NCI-H2227 (cell line): ENCODE data around the gene TMEM129.
A peak's percentile ranks its signal among the peaks of the same experiment; 100 is the strongest.
"Not testable (repeated sequence)": the region's sequence is repeated elsewhere in the genome, so short reads cannot be mapped to it uniquely, and the experiment has no call there.

Source experiments
- DNase-seq: peaks from one replicate; lab custom pipeline; 2025; ENCODE audit not compliant: unreplicated experiment; lab: John Stamatoyannopoulos, UW

Gene TMEM129

GRCh38 chr4:1701671-1702070 is 19.5 kb downstream of the TMEM129 start:
- not testable (repeated sequence) for DNase-seq

DNA sequence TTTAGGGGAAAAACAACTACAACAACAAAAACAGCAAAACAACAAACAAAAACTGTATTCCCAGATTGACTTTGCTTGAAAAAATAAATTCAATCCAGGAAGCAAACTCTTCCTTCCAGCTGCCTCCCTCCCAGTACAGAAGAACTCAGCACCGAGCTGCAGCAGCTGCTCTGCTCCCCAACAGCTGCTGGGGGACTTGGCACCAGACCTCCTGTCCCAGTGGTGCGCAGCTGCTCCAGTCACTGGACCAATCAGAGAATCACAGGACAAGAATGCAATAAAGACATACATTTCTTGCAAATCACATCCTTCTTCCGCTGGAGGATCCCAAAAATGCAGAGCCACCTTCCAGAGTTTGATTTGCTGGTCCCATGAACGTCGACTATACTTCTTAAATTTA is 25.2 kb downstream of the TMEM129 start:
- DNase-seq = no peak

- DNase-seq = peak; percentile 81
Measured at GRCh38 chr4:1693131-1693896, 27.8 kb downstream of the TMEM129 start.

- DNase-seq = no peak
Measured at GRCh38 chr4:1691737-1692373, 29.3 kb downstream of the TMEM129 start.

DNA sequence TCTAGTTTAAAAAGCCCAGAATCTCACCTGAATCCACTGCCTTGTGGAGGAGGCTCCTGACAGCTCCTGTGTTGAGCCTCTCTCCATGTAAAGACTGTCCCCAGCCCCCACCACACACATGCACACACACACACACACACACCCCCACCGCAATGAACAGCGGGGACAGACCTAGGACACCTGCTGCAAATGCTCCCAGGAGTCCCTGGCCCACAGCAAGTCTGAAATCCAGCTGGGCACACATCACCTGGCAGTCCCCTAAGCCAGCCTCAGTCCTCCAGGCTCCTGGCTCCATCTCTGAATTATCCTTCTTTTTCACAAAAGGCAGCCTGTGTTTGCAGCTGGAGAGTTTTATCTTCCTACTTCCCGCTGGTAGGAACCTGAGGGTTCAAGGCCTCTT is 30.4 kb downstream of the TMEM129 start:
- DNase-seq = no peak

DNA sequence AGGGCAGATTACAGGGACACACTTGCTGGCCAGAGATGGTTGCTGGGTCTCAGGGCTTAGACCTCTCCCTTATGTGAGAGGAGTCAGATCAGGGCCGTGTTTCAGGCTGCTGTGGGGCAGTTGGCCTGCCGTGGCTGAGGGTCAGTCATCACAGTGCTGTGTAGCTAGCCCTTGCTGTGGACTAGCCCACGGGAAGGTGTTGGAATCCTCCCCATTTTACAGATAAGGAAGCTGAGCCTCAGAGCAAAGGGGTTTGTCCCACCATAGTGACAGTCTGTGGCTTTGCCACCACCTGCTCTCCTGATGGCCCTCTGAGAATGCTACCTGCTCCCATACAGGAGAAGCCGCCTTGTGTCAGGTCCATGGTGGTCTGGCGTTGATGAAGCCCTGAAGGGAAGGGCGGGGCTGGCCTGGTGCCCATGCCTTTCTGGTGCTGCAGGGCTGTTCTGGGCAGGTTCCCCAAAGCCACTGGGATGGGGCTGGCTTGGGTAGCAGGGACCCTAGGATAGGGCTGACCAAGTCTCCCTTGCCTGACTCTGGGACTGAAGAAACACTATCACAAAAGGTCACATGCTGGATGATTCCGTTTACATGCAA is 34.6 kb downstream of the TMEM129 start:
- no peak for DNase-seq

- no peak for DNase-seq
Measured at GRCh38 chr4:1685235-1686150, 35.6 kb downstream of the TMEM129 start.

- no peak for DNase-seq
Measured at GRCh38 chr4:1684506-1685234, 36.5 kb downstream of the TMEM129 start.

DNA sequence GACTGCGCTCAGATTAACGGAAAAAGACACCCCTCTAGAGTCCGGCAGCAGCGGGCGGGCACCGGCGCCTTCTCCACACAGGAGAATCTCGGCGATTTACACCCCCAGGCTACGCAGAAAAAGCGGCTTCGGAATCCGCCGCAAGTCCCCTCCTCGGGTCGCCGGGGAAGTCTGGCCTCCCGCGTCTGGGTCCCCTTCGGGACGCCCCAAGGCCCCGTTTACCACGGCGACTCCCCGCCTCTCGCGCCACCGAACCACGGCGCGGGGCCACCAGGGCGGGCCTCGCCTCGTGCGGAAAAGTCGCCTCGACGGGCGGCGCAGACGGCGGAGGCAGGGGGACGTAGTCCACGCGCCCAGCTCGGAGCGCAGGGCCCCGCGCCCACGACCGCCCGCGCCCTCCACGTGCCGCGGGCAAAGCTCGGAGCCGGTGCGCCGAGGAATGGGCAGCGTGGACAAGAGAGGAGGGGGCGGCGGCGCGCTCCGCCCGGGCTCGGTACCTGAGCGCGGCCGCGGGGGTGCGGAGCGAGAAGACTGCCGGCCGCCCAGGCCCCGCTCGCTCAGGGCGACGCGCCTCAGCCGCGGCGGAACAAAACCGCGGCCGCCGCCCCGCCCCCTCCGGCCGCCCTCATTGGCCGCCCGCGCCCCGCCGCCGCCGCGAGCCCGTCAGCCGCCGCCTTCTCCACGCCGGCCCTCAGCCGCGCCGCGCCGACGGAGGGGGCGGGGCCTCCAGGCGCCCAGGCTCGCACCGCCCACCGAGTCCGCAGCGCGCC is 37.2 kb downstream of the TMEM129 start, which contains the start of gene FAM53A:
FAM53A (minus strand) TSS at position 578 of the 770 bp plus-strand sequence. CDS start 15,572 bp downstream, outside the sequence.
- peak; percentile 89 for DNase-seq

- DNase-seq = no peak
Measured at GRCh38 chr4:1683261-1683735, 37.8 kb downstream of the TMEM129 start.

DNA sequence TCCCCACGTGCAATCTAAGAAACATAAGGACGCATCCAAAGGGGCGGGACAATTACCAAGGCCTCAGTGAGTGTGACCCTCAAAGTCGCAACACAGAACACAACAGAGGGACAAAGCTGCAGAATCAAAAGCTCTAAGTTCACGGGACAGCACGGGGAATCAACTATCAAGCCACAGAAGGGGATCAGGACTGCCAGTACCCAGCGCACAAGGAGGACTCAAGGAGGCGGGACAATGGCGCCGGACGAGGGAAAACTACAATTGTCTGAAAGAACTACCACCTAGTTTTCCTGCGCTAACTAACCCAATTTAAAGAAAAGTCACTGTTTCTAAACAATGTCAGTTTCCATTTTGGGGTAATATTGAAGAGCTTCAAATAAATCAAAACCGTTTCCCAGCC is 38.3 kb downstream of the TMEM129 start:
- DNase-seq = no peak

GRCh38 chr4:1678244-1678643 is 42.9 kb downstream of the TMEM129 start:
- DNase-seq = no peak

DNA sequence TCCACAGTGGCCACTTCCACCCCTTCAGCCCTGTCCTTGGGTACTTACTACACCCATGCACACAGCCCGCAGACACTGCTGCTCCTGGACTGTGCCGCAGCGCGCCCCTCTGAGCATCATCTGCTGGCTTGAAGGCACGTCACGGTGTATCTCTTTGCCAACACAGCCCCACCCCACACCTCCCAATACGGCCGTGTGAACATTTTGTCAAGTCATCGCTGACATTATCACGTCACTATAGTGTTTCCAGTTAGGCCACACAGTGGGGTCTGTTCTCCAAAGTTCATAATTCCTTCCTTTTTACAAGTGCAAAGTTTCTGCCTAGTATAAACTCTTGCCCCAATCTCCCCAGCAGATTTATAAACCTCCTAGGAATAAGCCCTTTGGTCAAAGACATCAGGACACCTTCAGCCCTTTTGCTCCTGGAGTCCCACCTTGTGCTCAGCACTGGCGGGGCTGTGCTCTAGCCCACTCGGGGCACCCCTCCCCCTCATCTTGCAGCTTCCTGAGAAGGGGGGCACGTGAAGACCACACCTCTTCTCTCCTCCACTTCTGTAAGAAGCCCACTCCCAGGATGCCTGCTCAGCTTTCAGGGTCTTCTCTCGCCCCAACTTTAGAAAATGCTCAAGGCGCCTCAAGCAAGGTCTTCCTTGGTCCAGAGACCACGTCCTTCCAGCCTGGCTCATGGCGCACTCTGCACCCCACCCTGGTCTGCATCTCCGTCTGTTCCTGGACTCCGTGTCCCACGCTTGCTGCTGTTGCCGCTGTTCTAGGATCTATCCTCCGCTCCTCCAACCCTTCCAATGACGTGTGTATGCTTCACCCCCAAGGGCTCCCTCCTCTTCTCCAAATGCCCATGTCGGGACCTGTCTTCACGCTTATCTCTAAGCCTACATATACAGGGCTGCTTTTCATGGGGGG is 44.3 kb downstream of the TMEM129 start:
- no peak for DNase-seq

DNA sequence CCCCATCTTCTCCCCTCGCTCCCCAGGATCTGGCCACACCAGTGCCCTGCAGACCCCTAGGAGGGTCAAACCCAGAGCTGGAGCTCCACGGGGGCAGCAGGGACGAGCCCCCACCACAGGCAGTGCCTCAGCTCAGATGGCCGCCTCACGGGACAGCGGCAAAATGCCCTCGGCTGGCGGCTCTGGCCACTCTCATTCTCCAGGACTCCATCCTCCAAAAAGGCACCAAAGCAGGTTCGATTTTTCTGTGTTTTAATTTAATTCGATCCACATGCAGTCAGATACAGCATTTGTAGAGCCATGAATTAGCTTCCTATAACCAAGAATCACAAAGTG is 45.4 kb downstream of the TMEM129 start:
- no peak for DNase-seq

DNA sequence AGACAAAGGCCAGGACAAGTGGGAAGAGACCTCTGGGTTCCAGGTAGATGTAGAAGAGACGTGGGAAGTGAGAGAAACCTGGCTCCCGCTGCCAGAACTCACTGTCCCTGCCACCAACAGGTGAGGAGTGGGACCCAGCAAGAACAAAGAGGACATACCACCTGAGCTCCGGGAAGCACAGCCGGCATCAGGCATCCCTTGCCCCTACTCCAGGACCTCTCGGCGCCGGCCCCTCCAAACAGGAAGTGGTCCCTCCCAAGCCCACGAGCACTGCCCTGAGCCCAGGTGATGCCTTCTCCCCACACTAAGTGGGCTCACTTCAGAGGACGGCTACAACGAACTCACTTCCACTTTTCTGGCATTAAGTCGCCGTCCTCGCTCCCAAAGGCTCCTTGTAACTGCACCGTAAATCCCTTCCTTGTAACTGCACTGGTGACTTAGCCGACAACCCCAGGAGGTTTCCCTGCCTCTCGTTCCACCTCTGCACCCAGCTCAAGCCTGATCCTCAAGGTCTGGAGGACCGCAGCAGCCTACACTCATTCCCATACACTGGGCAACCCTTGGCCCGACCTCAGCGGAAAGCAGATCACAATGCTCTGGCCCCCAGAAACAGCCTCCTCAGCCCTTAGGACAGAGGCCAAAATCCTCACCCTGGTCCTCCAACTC is 45.9 kb downstream of the TMEM129 start:
- no peak for DNase-seq

DNA sequence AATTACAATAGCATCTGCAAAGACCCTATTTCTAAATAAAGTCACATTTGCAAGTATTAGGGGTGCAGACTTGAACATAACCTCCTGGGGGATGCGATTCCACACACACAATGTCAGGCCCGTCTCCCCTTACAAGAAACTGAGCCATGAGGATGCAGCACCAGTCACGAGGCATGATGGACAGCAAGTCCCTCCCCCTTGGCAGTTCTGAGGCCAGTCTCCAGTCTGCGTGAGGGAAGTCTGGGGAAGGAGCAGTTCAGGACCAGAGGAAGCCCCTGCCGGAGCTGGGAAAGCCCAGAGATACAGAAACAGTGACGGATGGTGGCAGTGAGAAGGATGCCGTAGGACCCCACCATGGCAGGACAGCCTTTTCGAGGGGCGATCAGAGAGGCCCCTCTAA is 46.4 kb downstream of the TMEM129 start:
- no peak for DNase-seq

DNA sequence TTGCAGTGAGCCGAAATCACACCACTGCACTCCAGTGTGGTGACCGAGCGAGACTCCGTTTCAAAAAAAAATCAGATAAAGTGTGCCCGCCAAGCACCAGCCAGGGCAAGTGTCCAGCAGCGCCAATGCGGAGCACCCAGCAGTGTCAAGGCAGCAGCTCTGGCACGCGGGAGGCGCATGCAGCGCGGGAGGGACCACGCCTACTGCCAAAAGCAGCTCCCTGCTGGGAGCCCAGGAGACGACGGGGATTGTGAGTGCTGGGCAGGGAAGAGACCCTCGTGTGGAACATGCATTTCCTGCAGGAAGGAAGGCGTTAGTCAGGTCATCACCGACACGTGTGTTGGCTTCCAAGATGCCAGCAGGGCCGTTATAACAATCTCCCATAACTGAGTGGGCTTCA is 47.5 kb downstream of the TMEM129 start:
- DNase-seq = no peak

DNA sequence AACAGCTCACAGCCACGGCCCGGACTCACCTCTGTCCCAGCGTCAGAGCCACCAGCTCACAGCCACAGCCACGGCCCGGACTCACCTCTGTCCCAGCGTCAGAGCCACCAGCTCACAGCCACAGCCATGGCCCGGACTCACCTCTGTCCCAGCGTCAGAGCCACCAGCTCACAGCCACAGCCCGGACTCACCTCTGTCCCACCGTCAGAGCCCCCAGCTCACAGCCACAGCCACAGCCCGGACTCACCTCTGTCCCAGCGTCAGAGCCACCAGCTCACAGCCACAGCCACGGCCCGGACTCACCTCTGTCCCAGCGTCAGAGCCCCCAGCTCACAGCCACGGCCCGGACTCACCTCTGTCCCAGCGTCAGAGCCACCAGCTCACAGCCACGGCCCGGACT is 50.1 kb downstream of the TMEM129 start:
- not testable (repeated sequence) for DNase-seq
